ENCODE data around the gene GPC6.

The GPC6 gene

GRCh38 chr13:94454334-94454733 is 1227.7 kb downstream of the GPC6 start:
- DNase-seq (ENCODE audit: low spot score), result peak; percentile 86

GRCh38 chr13:94454906-94455305 is 1228.3 kb downstream of the GPC6 start:
- no peak for DNase-seq (ENCODE audit: low spot score)

GRCh38 chr13:94455414-94455813 is 1228.8 kb downstream of the GPC6 start:
- DNase-seq (ENCODE audit: low spot score), result no peak

Small RNA genes lying within 50 kb of the gene (small RNA-seq; reads per million reads assigned to genes)
- gene RNA5SP35, result 0 to 0.09 reads per million in 2 experiments

All from SK-N-DZ (cell line).